ENCODE measurements around the gene IGF2. TPM values are rescaled to one million over a fixed set of nuclear protein-coding genes. Genes with fewer than 3 reads are reported as not detected.
A peak's percentile ranks its signal among the peaks of the same experiment; 100 is the strongest.

The IGF2 gene
- total RNA-seq, 4 donors from 2014 or later, result 0.76 to 35.3 (median 2.8) TPM

DNA sequence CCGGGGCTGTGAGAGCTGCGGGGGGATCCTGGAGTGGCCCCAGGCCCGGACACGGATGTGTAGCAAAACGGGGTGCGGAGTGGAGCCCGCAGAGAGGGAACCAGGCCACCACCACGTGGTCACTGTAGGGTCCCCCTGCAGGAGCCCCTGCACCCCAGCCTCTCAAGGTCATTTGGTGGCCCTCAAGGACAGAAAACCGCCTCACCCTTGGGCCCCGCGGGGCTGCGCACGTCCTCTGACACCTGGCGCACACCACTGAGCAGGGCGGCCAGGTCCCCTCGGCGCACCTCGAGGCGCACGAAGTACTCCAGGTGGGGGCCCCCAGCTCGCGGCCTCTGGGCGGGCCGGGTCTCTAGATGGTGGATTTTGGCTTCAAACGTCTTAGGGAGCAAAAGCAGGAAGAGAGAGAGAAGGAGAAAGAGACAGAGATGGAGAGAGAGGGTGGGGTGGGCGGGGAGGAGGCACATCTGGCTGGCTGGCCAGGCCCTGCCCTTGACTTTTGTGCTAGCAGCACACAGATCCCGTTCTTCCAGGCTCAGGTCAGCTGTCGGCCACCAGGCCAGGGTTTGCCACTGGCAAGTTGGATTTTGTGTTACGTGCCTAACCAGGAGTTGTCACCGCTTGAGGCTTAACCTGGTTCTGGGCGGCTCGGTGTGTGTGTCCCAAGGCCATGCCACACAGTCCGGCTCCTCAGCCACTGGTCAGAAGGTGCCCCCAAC lies 29.3 kb upstream of the IGF2 start:
- H3K36me3 ChIP-seq, result no peaks in the 10 kb centered on the region
- no peaks in the 10 kb centered on the region for H3K9me3 ChIP-seq
- no peak overlapping the region for H3K4me3 ChIP-seq
- 67 to 77% methylated on average over 3 to 15 of the region's 33 CpGs for WGBS, 2 donors
- intact Hi-C loops (cut with DNase I), result no loop called here
- no peak for DNase-seq
- TF ChIP-seq, protein P1, sequence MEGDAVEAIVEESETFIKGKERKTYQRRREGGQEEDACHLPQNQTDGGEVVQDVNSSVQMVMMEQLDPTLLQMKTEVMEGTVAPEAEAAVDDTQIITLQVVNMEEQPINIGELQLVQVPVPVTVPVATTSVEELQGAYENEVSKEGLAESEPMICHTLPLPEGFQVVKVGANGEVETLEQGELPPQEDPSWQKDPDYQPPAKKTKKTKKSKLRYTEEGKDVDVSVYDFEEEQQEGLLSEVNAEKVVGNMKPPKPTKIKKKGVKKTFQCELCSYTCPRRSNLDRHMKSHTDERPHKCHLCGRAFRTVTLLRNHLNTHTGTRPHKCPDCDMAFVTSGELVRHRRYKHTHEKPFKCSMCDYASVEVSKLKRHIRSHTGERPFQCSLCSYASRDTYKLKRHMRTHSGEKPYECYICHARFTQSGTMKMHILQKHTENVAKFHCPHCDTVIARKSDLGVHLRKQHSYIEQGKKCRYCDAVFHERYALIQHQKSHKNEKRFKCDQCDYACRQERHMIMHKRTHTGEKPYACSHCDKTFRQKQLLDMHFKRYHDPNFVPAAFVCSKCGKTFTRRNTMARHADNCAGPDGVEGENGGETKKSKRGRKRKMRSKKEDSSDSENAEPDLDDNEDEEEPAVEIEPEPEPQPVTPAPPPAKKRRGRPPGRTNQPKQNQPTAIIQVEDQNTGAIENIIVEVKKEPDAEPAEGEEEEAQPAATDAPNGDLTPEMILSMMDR (IDR thresholded peaks at IDR 0.05), result no peak
- no peak for TF ChIP-seq POLR2A (IDR thresholded peaks at IDR 0.05)
- H3K27me3 ChIP-seq, result peaks cover 0 to 96% (median 3%) of the 10 kb centered on the region in 4 donors
- peak overlapping the region in 1 of 4 donors; percentile 70 for H3K27ac ChIP-seq
- H3K4me1 ChIP-seq, result peaks cover 6 to 37% (median 8%) of the 10 kb centered on the region in 3 donors

DNA sequence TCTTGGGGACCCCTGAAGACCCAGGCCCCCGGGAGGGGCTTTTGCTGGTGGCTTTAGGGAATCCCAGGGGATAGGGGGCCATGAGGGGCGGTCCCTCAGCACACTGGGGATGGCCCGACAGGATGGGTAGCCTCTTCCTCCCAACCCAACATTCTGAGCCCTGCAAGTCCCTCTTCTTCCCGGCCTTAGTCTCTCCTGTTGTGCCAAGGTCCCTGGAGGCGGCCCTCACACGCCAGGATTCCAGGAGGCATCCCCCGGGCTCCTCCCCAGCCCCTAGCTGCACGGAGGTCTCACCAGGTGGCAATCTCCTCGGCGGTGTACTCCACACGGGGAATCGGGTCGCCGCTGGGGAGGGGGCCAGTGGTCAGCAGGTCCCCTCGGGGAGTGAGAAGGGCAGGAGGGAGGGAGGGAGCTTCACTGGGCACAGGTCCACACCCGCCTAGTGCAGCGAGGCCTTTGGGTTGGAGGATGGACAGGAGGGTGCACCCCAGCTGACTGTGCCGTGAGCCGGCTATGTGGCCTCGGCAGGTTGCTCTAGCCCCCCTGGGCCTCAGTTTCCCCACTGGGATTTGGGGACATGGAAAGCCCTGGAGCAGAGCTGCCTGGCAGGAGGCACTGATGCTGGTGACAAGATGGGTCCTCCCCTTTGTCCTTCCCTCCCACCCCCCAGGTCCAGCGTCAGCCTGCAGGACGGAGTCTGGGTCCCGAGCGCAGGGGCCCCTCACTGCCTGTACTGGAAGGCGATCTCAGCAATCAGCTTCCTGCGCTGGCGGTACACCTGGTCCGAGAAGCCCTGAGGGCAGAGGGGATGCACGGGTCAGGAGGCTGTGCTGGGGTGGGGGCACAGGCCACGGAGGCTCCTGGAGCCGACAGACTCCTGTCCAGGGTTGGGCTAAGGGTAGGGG lies 28.2 kb upstream of the IGF2 start:
- Histone ChIP-seq H3K9me3 (no peaks in the 10 kb centered on the region), H3K27me3 (peaks cover 0 to 97% (median 3%) of the 10 kb centered on the region in 4 donors), H3K36me3 (no peaks in the 10 kb centered on the region), H3K4me1 (peaks cover 6 to 37% (median 8%) of the 10 kb centered on the region in 3 donors), H3K4me3 (no peak overlapping the region), H3K27ac (no peak overlapping the region)
- 44 to 79% methylated on average over 5 of the region's 31 CpGs for WGBS, 2 donors
- DNase-seq, result no peak
- intact Hi-C loops (cut with DNase I), result no loop called here
- TF ChIP-seq POLR2A (IDR thresholded peaks at IDR 0.05), result no peak
- TF ChIP-seq, protein P1 (IDR thresholded peaks at IDR 0.05), result no peak

DNA sequence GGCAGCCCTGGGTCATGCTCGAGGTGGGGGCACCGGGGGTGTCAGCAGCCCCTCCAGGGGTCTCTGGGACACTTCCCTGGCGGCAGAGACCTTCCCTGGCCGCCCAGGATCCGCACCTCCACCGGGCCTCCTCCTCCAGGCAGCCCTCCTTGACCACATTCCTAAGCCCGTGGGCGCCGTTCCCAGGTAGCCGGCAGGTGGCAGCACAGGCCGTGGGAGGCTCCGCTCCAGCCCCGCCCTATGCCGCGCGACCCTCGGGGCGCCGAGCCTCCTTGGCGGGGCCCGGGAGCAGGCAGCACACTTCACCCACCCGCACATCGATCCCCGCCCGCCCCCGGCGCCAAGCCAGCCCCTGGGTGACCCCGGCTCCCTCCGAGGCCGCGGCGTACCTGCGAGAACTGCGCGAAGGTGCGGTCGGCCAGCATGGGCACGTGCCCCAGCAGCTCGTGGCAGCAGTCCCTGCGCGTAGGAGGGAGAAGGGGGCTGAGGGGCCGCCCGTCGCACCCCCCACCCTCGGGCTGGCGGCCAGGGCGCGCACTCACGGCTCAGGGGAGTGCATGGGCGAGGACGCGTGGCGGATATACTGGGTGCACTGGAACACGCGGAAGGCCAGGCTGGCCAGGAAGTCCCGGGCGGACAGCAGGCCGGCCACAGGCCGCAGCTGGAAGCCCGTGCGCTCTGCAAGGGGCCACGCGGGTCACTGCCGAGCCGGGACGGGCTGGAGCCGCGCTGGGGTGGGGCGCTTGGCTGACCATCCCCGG lies 27.1 kb upstream of the IGF2 start:
- TF ChIP-seq, protein P1 (IDR thresholded peaks at IDR 0.05), result peak in 5 of 6 experiments; percentile 45 to 70 (median 48)
- TF ChIP-seq POLR2A (IDR thresholded peaks at IDR 0.05), result no peak
- H3K36me3 ChIP-seq, result no peaks in the 10 kb centered on the region
- H3K27me3 ChIP-seq, result peaks cover 0 to 95% (median 3%) of the 10 kb centered on the region in 4 donors
- intact Hi-C loops (cut with DNase I), result no loop called here
- H3K9me3 ChIP-seq, result no peaks in the 10 kb centered on the region
- H3K27ac ChIP-seq, result no peak overlapping the region
- WGBS, 2 donors, result 18% methylated on average over 8 of the region's 70 CpGs; no CpG with 5 or more reads in 1 of the 2 donors
- DNase-seq, result no peak
- H3K4me3 ChIP-seq, result peak overlapping the region; percentile 5 to 56 (median 28)
- peaks cover 6 to 37% (median 8%) of the 10 kb centered on the region in 3 donors for H3K4me1 ChIP-seq

DNA sequence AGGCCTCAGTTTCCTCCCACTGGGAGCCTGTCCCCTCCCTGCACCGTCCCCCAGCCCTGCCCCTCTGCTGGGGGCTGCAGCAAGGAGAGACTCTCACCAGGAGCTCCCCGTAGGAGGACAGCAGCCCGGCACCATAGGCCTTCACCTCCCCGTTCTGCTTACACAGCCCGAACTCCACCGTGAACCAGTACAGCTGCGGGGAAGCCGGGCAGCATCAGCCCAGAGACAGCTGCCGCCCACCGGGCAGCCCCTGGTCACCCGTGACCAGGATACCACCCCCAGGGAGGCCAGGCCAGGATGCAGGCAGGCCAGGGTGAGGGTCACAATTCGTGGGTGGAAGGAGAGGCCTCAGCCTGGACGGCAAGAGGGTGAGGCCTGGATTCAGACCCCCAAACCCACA lies 26.4 kb upstream of the IGF2 start:
- no peaks in the 10 kb centered on the region for H3K9me3 ChIP-seq
- H3K27me3 ChIP-seq, result peaks cover 0 to 97% (median 3%) of the 10 kb centered on the region in 4 donors
- 83 to 100% methylated on average over 1 of the region's 13 CpGs for WGBS, 2 donors
- no peak overlapping the region for H3K27ac ChIP-seq
- H3K4me1 ChIP-seq, result peaks cover 6 to 37% (median 8%) of the 10 kb centered on the region in 3 donors
- no peak for DNase-seq
- H3K4me3 ChIP-seq, result no peak overlapping the region
- H3K36me3 ChIP-seq, result no peaks in the 10 kb centered on the region
- intact Hi-C loops (cut with DNase I), result no loop called here
- TF ChIP-seq POLR2A (IDR thresholded peaks at IDR 0.05), result no peak
- TF ChIP-seq, protein P1 (IDR thresholded peaks at IDR 0.05), result no peak

Data from esophagus squamous epithelium (tissue), 5 donors.